ENCODE data around the gene DNAI7.

Gene DNAI7

DNA sequence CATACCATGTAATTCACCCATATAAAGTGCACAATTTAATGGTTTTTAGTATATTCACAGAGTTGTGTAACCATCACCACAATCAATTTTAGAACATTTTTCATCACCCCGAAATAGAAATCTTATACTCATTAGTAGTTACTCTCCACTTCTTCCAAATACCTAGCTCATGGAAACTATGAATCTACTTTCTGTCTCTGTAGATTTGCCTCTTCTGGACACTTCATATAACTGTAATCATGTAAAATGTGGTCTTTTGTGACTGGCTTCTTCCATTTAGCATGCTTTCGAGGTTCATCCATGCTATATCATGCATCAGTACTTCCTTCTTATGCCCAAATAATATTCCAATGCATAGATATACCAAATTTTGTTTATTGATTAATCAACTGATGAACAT lies 10.8 kb downstream of the DNAI7 start:
- no peak for DNase-seq (ENCODE audit: low read depth in 2 of 2)

DNA sequence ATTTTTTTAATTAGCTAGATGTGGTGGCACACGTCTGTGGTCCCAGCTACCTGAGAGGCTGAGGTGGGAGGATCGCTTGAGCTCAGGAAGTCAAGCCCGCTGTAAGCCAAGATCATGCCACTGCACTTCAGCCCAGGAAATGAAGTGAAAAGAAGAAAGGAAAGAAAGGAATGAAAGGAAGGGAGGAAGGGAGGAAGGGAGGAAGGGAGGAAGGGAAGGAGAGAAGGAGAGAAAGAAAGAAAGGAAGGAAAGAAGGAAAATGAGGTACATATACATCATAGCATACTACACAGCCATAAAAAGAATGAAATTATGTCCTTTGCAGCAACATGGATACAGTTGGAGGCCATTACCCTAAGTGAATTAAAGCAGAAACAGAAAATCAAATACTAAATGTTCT lies 12.2 kb downstream of the DNAI7 start:
- no peak for DNase-seq (ENCODE audit: low read depth in 2 of 2)

DNA sequence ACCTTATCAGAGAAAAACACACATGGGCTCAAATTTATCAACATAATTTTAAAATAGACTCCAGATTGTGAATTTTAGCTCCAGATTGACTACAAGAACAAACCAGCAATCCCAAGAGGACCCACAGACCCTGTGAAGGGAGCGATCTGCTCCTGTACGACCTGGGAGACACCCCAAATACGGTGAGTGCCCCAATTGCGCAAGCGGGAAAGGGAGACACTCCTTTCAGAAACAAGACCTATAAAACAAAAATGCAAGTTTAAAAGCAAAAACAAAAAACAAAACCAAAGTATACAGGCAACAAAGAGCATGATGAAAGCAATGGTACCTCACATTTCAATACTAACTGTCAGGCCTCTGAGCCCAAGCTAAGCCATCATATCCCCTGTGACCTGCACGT lies 32.1 kb downstream of the DNAI7 start:
- DNase-seq (ENCODE audit: low read depth in 2 of 2): no peak

DNA sequence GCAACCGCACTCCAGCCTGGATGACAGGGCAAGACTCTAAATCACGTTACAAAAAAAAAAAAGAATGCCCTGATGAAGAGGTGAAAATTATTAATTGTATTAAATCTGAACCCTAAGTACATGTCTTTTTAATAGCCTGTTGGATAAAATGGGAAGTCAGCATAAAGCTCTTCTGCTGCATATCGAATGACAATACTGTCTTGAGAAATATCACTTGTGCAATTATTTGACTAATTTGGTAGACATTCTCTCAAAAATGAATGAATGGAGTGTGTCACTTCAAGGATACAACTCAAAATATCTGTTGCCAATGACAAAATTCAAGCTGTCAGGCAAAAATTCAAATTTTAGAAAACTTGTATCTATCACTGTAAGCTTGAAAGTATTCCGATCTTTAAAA lies 38.9 kb downstream of the DNAI7 start:
- DNase-seq (ENCODE audit: low read depth in 2 of 2): no peak

DNA sequence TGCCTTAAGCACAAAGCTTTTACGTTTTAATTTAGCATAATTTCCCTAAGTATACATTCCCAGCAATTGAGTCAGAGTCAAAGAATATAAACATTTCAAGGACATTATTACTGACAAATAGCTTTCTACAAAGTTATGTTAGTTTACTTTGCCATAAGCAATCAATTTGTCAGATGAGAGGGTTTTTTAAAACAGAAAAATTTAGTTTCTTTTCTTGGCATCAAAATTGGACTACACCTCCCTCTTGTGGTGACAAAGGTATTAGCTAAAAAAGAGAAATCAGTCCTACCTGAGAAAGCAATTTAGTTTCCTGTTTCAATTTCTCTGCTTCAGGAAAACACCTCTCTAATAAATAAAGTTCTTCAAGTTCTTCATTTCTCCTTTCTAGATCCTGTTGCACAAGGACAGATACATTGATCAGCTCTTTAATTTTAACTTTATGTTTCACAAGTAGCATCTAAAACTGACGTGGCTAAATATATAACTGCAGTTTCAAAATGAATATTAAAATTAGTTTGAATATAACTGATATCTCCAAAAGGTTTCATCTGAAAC lies 39.9 kb downstream of the DNAI7 start:
- no peak for DNase-seq (ENCODE audit: low read depth in 2 of 2)

DNA sequence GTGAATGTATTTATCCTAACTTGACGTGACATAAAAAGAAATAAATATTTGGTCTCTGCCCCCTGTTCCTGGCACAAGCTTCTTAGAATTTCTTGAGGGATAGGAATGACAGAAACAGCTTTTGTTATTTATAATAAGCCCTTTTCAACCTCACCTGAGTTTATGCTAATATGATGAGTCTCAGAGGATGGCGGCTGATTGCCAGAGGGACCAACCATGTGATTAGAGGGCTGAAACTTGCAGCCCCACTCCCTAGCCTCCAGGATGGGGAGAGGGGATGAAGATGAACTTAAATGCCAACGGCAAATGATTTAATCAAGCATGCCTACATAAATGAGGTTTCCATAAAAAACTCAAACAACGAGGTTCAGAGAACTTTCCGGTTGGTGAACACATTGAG lies 42.9 kb downstream of the DNAI7 start:
- no peak for DNase-seq (ENCODE audit: low read depth in 2 of 2)

DNA sequence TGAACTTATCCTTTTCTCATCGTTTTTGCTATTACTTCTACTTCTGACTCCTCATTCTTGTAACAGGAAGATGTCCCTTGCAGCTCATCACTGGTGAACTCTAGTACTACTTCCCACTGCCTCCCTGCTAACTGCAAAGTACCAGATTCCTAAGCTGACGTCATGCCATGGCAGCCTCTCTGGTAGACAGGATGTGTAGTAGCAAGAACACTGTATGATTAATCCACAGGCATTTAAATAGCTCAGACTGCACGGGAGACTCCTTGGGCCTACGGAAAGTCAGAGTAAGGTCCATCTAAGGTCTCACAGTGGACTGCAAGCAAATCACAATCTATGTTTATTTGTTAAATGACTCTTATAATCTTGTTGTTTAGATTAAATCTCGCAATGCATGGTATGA lies 43.5 kb downstream of the DNAI7 start:
- no peak for DNase-seq (ENCODE audit: low read depth in 2 of 2)

DNA sequence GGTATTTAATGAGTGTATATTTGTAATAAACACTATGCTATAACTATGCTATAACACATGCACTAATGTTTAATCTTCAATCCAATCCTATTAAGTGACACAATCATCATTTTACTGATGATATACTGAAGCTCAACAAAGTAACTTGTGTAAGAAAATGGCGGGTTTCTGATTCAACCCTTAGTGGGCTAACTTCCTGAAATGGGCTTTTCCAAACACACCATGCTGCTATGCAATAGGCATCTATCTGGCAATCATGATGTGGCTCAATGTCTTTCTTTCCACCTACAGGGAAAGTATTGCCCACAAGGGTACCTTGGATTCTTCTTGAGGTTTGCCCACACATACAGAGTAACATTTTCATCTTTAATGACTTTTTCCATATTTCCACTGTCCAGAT lies 48.3 kb downstream of the DNAI7 start:
- DNase-seq (ENCODE audit: low read depth in 2 of 2): no peak

DNA sequence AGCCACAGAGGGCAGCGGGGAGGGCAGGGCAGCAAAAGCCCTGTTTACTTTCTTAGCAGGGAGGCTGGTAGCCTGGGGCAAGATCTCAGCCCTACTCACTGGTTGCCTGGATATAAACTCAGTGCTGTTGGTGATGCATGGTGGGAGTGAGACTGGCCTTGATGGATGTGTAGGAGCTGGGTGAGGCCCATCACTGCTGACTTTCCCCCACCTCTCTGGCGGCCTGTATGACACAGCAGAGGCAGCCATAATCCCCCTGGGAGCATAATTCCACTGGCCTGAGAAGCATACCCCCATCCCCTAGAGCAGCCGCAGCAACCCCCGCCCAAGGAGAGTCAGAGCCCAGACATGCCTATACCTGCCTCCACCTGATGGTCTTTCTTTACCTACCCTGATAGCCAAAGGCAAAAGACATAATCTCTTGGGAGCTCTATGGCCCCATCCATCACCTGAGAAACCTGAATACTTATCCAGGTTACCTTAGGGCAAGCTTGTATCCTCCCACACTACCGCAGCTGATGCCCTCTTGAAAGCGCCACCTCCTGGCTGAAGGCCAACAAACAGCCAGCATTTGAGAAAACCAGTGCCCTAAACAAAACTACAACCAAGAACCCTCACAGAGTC lies 59.3 kb downstream of the DNAI7 start:
- DNase-seq (ENCODE audit: low read depth in 2 of 2): no peak

DNA sequence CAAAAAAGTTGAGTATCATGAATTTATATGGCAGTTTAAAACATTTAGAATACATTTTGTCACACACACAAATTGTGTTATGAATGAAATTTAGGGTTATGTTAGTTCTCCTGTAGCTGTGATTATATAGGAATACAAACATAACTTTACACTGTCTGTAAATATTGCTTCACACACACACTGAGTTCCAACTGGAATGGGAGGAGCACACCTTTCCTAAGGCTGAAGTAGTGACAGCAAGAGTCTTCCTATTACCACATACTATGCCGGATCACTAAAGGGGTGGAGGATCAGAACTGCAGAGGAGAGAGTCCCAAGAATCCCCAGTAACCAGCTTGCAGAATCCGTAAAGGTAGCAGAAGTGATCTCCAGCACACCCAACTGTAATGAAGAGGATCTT lies 63.7 kb downstream of the DNAI7 start:
- no peak for DNase-seq (ENCODE audit: low read depth in 2 of 2)

DNA sequence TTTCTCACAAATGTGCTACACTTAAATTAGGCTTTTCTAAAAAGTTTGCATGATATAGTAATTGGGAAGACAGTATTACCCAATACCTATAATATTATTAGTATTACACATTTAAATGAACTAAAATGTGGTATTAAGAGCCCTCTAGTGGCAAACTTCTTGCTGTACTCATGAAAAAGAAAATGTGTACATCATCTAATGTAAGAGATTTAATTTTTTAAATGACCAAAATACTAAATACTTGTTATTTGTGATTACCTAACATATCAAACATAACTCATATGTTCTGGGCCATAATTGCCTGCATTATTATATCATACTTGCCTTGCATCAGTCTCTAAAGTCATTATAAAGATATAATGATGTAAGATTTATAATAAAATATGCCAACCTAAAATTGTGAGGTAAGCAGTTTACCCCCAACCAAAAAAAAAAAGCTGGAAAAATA lies 64.2 kb downstream of the DNAI7 start:
- no peak for DNase-seq (ENCODE audit: low read depth in 2 of 2)

DNA sequence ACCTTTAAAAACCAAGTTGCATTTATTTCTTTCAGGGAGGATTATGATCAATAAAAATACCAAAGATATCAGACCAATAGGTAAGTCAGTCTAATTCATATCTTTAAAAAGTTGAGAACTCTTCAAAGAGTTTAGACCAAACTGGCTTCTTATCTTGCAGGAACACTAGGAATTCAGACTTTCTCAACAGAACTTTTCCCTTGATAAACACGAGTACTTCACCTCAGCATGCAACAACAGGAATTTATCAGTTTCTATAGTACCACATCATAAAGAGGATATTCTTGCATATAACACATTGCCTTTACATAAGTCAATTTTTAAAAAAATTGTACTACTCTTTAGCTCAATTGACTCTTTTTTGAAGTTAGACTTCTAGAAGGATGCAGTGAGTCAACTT lies 68.2 kb downstream of the DNAI7 start:
- no peak for DNase-seq (ENCODE audit: low read depth in 2 of 2)

DNA sequence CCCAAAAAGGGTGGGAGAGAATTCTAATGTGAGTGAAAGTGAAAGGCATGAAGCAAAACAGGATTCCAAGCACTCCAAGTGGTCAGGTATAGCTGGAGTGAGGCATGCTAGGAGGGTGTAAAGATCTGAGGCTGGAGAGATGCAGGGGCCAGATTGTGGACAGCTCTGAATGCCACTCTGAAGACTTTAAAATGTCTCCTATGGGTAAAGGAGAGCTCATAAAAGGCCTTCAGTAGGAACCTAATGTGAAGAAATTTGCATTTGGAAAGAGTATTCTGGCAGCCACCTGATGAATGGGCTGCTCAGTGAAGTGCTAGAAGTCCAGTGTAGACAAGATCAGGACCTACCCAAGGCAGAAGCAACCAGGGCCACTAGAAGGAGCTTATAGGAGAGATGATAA lies 68.9 kb downstream of the DNAI7 start:
- DNase-seq (ENCODE audit: low read depth in 2 of 2): no peak

DNA sequence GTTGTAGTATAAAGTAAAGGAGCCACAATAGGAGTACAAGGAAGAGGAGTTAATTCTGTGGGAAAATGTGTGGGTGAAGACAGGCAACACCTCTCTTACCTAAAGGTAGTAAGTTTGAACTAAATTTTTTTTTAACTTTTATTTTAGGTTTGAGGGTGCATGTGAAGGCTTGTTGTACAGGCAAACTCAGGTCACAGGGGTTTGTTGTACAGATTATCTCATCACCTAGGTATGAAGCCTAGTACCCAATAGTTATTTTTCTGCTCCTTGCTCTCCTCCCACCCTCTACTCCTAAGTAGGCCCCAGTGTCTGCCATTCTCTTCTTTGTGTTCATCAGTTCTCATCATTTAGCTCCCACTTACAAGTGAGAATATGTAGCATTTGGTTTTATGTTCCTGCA lies 70.5 kb downstream of the DNAI7 start:
- no peak for DNase-seq (ENCODE audit: low read depth in 2 of 2)

DNA sequence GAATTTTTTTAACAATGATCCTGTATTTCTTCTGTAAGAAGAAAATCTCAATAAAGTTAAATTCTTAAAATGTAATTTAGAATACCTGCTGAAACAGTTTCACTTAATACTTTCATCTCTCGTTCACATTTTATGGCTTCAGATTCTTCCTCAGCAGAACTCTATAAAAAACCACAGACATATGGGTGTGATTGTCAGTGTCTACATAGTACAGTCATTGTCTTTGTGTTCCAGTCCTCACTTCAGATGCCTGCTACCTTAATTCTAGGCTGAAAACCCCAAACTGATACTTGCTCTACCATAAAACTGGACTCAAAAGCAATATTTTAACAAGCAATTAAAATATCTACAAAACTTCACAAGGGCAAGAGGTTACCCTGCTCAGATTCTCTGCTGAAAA lies 71.8 kb downstream of the DNAI7 start:
- no peak for DNase-seq (ENCODE audit: low read depth in 2 of 2)

DNA sequence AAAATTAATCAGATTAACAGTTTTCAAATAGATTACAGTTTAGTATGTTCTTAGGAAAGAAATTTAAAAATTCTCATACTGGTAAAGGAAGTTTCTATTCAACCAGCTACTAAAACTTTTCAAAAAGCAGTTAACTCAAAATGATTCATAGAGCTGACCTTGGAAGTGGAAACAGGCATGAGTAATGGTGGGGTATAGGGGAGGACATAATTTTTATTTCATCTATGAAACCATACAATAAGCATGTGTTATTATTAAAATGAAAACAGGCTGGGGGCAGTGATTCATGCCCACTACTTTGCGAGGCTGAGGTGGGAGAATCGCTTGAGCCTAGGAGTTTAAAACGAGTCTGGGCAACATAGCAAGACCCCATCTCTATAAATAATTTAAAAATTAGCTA lies 73.0 kb downstream of the DNAI7 start:
- no peak for DNase-seq (ENCODE audit: low read depth in 2 of 2)

DNA sequence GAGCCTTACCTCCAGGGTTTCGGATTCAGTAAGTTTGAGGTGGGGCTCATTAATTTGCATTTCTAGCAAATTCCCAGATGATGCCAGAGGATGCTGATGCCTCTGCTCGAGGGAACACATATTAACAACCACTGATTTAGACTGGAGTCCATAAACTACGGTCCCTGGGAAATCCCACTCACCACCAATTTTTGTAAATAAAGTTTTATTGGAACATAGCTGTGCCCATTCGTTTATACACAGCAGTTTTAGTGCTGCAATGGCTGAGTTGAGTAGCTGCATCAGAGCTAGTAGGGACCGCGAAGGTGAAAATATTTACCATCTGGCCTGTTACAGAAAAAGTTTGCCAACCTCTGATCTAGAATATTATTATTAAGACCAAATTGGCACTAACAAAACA lies 73.8 kb downstream of the DNAI7 start:
- DNase-seq (ENCODE audit: low read depth in 2 of 2): no peak

DNA sequence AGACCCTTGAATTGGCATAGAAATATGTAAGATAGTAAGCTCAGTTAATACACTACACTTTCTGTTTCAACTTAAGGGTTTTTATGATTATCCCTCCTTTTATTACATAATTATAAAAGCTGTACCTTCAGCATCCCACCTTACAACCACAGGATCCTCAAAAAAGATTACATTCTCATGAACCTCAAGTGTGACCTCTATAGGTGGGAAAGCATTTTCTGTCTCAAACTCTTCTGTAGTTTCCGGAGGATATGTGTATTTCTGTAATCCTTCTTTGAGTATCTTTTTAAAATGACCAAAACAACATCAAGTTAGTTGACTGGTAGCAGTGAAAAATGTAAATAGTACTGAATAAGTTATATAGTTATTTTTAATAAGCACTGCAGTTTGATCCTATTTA lies 75.9 kb downstream of the DNAI7 start:
- no peak for DNase-seq (ENCODE audit: low read depth in 2 of 2)

DNA sequence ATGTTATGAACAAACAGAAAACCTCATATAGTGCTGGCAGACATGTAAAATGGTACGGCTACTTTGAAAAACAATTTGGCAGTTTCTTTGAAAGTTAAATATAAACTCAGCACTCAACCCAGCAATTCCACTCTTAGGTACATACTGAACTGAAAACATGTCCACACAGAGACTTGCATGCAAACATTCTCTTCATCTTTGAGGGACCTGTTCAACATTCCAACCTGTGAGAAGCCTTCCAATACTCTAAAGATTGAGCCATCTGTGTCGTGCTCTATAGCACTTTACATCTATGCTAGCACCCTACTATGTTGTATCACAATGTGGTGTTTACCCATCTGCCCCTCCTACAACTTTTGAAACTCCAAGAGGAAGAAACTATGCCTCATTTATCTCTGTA lies 79.3 kb downstream of the DNAI7 start:
- no peak for DNase-seq (ENCODE audit: low read depth in 2 of 2)

DNA sequence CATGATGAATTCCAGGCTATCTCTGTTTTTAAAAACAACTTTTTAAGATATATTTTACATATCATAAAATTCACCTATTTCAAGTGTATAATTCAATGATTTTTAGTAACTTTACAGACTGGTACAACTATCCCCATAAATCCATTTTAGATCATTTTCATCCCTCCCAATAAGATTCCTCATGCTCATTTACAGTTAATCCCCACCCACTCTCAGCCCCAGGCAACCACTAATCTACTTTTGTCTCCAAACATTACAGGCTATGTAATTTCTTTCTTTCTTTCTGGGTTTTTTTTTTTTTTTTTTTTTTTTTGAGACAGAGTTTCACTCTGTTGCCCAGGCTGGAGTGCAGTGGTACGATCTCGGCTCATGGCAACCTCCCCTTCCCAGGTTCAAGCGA lies 81.3 kb downstream of the DNAI7 start:
- no peak for DNase-seq (ENCODE audit: low read depth in 2 of 2)

DNA sequence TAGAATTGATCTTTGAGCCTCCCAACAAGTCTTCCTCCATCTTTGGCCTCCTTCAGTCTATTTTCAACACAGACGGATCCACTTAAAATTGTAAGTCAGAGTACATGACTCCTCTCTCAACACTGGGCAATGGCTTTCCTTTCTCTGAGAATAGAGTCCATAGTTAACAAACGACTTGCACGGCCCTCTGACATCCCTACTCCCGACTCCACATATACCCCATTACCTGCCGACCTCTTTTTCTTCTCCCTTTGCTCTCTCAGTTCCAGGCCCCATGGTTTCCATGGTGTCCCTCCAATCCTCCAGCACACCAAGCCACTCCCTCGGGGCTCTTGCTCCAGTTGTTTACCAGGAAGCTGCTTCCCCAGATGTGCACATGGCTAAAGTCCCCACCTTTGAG lies 84.7 kb downstream of the DNAI7 start:
- DNase-seq (ENCODE audit: low read depth in 2 of 2): no peak

DNA sequence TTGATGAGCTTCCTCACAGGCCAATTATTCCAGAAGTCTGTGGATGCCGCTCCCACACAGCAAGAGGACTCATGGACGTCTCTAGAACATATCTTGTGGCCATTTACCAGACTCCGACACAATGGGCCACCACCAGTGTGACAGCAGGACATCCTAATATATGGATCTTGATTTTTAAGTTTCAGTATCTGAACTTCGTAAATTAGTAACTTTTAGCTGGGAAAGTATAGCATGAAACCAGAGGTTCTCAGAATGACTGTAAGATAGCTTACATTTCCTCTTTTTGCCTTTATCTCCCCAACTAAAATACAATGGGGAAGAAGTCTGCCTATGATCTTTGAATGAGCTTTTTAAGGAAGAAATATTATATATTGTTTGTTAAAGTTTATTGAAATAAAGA lies 87.0 kb downstream of the DNAI7 start:
- DNase-seq (ENCODE audit: low read depth in 2 of 2): no peak

DNA sequence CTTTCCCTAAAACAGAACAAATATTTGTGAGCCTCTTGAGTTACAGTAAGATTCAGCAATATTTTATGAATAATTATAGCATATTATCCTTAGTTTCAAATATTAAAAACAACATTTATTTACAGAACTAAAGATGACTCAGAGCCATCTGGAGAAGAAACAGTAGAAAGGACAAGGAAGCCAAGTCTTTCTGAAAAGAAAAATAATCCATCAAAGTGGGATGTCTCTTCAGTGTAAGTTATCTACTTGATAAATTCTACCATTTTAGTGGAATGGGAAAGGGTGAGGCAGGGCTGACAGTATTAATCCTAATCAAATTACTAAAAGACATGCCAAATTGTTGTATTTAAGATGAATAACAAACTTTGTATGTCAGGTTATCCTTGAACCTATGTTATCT lies 88.1 kb downstream of the DNAI7 start:
- no peak for DNase-seq (ENCODE audit: low read depth in 2 of 2)

DNA sequence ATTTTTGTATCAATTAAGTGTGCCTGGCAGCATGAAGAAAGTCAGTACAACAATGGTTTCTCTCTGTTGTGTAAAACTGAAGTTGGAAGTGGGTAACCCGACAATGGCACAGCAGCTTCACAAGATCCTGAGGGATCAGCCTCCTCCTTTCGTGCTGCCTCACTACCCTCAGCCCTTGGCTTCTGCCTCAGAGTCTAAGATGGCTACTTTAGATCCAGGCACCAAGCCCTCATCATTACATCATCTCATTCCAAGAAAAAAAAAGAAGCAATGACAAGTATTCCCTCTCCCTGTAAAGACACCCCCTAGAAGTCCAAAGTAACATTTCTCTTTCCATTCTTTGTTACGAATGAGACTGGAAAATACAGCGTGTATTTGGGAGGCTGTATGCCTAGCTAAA lies 92.6 kb downstream of the DNAI7 start:
- no peak for DNase-seq (ENCODE audit: low read depth in 2 of 2)

Measured in stimulated activated CD4-positive, alpha-beta T cell treated with anti-CD3 and anti-CD28 coated beads, Interleukin-1b, Interleukin-23, amount 100 ng/mL, for 4 hours (primary cell).